Measurements from ENCODE around the gene SPARC. TPM values are rescaled to one million over a fixed set of nuclear protein-coding genes. Genes with fewer than 3 reads are reported as not detected.
"Not testable (repeated sequence)": the region's sequence is repeated elsewhere in the genome, so short reads cannot be mapped to it uniquely, and the experiment has no call there.

The SPARC gene
- total and polyA plus RNA-seq, 2 donors (not counting 1 experiment from before 2014, with no cell fraction given), result 0.45 TPM; not detected in 1

DNA sequence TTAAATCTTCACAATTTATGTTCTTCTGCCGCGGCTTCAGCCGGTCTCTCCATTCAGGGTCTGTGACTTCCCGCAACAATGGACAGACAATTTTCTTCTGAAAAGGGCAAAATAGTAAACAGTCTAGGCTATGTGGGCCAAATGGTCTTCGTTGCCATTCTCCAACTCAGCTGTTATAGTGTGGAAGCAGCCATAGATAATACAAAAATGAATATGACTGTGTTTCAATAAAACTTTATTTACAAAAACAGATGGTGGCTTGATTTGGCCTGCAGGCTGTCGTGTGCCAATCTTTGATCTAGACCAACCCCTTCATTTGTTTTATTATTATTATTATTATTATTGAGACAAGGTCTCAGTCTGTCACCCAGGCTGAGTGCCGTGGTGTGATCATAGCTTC, 43.7 kb upstream of the SPARC start:
- H3K4me3 Mint-ChIP-seq, result no peak overlapping the region
- Histone ChIP-seq H3K9me3 (ENCODE audit: control extremely low read depth in 1 of 3, control insufficient read depth in 2 of 3, insufficient read depth in 1 of 3, low read length in 2 of 3) (peaks cover 0 to 7% (median 2%) of the 10 kb centered on the region in 3 donors), H4K20me1 (ENCODE audit: control insufficient read depth, insufficient read depth, low read length, poor library complexity, severe bottlenecking) (no peaks in the 10 kb centered on the region), H3K4me1 (ENCODE audit: control insufficient read depth in 2 of 2, insufficient read depth in 2 of 2, low read length in 2 of 2) (no peaks in the 10 kb centered on the region), H3K4me3 (ENCODE audit: control extremely low read depth in 1 of 5, extremely low read depth in 1 of 5, insufficient read depth in 1 of 5, low read depth in 2 of 5, low read length in 4 of 5) (no peak overlapping the region), H3K27me3 (replicated peaks in 1 of 4; ENCODE audit: control extremely low read depth in 1 of 4, control insufficient read depth in 3 of 4, insufficient read depth in 4 of 4, low read length in 3 of 4) (no peaks in the 10 kb centered on the region), H3K79me2 (ENCODE audit: control insufficient read depth, insufficient read depth, low read length) (no peaks in the 10 kb centered on the region), H3K4me2 (replicated peaks; ENCODE audit: low read depth, low read length, poor library complexity, severe bottlenecking) (no peak overlapping the region), H3K36me3 (replicated peaks in 1 of 2; ENCODE audit: control extremely low read depth in 1 of 2, control insufficient read depth in 1 of 2, extremely low read depth in 1 of 2, insufficient read depth in 2 of 2, low read length in 1 of 2) (peaks cover 3 to 6% of the 10 kb centered on the region in 2 experiments), H3K27ac (ENCODE audit: low read length in 2 of 2) (no peak overlapping the region), H2AFZ (ENCODE audit: insufficient read depth, low read depth, low read length, poor library complexity, severe bottlenecking) (no peak overlapping the region), H3K9ac (ENCODE audit: low read length) (no peak overlapping the region)
- no peaks in the 10 kb centered on the region for H3K27me3 Mint-ChIP-seq
- H3K4me1 Mint-ChIP-seq, result no peaks in the 10 kb centered on the region
- DNase-seq (no peak), ATAC-seq (ENCODE audit: low read depth) (no peak)
- WGBS (ENCODE audit: insufficient coverage), result 100% methylated on average over 1 of the region's 7 CpGs
- POLR2A ChIA-PET, result no interaction called here
- TF ChIP-seq EZH2 (IDR thresholded peaks at IDR 0.05; ENCODE audit: borderline replicate concordance, insufficient read depth, low read depth, low read length, poor library complexity, severe bottlenecking), result no peak
- TF ChIP-seq, protein P1, sequence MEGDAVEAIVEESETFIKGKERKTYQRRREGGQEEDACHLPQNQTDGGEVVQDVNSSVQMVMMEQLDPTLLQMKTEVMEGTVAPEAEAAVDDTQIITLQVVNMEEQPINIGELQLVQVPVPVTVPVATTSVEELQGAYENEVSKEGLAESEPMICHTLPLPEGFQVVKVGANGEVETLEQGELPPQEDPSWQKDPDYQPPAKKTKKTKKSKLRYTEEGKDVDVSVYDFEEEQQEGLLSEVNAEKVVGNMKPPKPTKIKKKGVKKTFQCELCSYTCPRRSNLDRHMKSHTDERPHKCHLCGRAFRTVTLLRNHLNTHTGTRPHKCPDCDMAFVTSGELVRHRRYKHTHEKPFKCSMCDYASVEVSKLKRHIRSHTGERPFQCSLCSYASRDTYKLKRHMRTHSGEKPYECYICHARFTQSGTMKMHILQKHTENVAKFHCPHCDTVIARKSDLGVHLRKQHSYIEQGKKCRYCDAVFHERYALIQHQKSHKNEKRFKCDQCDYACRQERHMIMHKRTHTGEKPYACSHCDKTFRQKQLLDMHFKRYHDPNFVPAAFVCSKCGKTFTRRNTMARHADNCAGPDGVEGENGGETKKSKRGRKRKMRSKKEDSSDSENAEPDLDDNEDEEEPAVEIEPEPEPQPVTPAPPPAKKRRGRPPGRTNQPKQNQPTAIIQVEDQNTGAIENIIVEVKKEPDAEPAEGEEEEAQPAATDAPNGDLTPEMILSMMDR (IDR thresholded peaks at IDR 0.05), result no peak
- peaks cover 8% of the 10 kb centered on the region for H3K9me3 Mint-ChIP-seq (ENCODE audit: insufficient read depth)
- no peak overlapping the region for H3K27ac Mint-ChIP-seq
- CTCF ChIA-PET, result no interaction called here
- intact Hi-C loops (cut with micrococcal nuclease), result no loop called here

DNA sequence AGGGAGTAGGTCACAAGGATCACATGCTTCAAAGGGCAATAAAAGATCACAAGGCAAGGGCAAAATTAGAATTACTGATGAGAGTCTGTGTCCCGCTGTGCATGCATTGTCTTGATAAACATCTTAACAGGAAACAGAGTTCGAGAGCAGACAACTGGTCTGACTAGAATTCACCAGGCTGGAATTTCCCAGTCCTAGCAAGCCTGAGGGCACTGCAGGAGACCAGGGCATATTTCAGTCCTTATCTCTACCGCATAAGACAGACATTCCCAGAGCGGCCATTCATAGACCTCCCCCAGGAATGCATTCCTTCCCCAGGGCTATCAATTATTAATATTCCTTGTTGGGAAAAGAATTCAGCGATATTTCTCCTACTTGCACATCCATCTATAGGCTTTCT, 42.9 kb upstream of the SPARC start:
- H2AFZ ChIP-seq (ENCODE audit: insufficient read depth, low read depth, low read length, poor library complexity, severe bottlenecking); H3K9me3 Mint-ChIP-seq (ENCODE audit: insufficient read depth); H3K27ac ChIP-seq (ENCODE audit: low read length in 2 of 2); H3K4me1 Mint-ChIP-seq; ATAC-seq (ENCODE audit: low read depth); H3K4me2 ChIP-seq (replicated peaks; ENCODE audit: low read depth, low read length, poor library complexity, severe bottlenecking); H3K4me1 ChIP-seq (ENCODE audit: control insufficient read depth in 2 of 2, insufficient read depth in 2 of 2, low read length in 2 of 2); H3K79me2 ChIP-seq (ENCODE audit: control insufficient read depth, insufficient read depth, low read length); H3K27me3 Mint-ChIP-seq; H3K36me3 ChIP-seq (replicated peaks in 1 of 2; ENCODE audit: control extremely low read depth in 1 of 2, control insufficient read depth in 1 of 2, extremely low read depth in 1 of 2, insufficient read depth in 2 of 2, low read length in 1 of 2); H3K4me3 ChIP-seq (ENCODE audit: control extremely low read depth in 1 of 5, extremely low read depth in 1 of 5, insufficient read depth in 1 of 5, low read depth in 2 of 5, low read length in 4 of 5); H3K4me3 Mint-ChIP-seq; H3K27ac Mint-ChIP-seq; DNase-seq; H3K9me3 ChIP-seq (ENCODE audit: control extremely low read depth in 1 of 3, control insufficient read depth in 2 of 3, insufficient read depth in 1 of 3, low read length in 2 of 3); CTCF ChIA-PET; H3K27me3 ChIP-seq (replicated peaks in 1 of 4; ENCODE audit: control extremely low read depth in 1 of 4, control insufficient read depth in 3 of 4, insufficient read depth in 4 of 4, low read length in 3 of 4); H4K20me1 ChIP-seq (ENCODE audit: control insufficient read depth, insufficient read depth, low read length, poor library complexity, severe bottlenecking); H3K9ac ChIP-seq (ENCODE audit: low read length); POLR2A ChIA-PET; intact Hi-C loops (cut with micrococcal nuclease): not testable (repeated sequence)
- 85% methylated on average over 1 of the region's 5 CpGs for WGBS (ENCODE audit: insufficient coverage)

All from B cell (primary cell).